Measurements from ENCODE around the gene SLC1A3. TPM values are rescaled to one million over a fixed set of nuclear protein-coding genes. Genes with fewer than 3 reads are reported as not detected.

Gene SLC1A3
- total and polyA plus RNA-seq, 10 of the 15 experiments (the other 5 are each of a cell fraction or from before 2014, with no cell fraction given): 0.23 to 4.4 (median 3.3) TPM

DNA sequence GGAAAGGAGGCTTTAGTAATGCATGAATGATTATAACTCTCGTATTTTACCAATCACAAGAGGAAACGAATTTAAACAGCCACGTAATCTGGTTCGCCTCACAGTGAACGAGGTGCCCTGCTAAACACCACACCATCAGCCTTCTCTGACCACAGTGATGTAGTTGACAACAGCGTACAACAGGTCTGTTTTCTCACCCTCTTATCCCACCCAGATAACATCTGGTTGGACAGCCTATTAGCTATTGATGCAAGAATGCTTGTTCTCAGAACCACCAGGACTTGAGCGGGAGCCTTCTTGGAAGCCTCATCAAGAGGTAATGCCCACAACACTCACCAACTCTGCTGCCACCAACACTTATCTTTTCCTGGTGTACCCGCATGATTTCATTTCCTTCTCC is 23.3 kb downstream of the SLC1A3 start:
- H3K79me2 ChIP-seq (ENCODE audit: control insufficient read depth, insufficient read depth, low read length): no peaks in the 10 kb centered on the region
- peak; percentile 81 for ATAC-seq
- TF ChIP-seq NFXL1 (IDR thresholded peaks at IDR 0.05; ENCODE audit: borderline replicate concordance): no peak
- TF ChIP-seq BRCA1 (IDR thresholded peaks at IDR 0.05; ENCODE audit: low read depth, low read length): no peak
- TF ChIP-seq SREBF2 (IDR thresholded peaks at IDR 0.05; ENCODE audit: low read length): no peak
- TF ChIP-seq, protein P1, sequence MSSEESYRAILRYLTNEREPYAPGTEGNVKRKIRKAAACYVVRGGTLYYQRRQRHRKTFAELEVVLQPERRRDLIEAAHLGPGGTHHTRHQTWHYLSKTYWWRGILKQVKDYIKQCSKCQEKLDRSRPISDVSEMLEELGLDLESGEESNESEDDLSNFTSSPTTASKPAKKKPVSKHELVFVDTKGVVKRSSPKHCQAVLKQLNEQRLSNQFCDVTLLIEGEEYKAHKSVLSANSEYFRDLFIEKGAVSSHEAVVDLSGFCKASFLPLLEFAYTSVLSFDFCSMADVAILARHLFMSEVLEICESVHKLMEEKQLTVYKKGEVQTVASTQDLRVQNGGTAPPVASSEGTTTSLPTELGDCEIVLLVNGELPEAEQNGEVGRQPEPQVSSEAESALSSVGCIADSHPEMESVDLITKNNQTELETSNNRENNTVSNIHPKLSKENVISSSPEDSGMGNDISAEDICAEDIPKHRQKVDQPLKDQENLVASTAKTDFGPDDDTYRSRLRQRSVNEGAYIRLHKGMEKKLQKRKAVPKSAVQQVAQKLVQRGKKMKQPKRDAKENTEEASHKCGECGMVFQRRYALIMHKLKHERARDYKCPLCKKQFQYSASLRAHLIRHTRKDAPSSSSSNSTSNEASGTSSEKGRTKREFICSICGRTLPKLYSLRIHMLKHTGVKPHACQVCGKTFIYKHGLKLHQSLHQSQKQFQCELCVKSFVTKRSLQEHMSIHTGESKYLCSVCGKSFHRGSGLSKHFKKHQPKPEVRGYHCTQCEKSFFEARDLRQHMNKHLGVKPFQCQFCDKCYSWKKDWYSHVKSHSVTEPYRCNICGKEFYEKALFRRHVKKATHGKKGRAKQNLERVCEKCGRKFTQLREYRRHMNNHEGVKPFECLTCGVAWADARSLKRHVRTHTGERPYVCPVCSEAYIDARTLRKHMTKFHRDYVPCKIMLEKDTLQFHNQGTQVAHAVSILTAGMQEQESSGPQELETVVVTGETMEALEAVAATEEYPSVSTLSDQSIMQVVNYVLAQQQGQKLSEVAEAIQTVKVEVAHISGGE (CRISPR knock-in tag; IDR thresholded peaks at IDR 0.05): no peak
- TF ChIP-seq RUNX3 (IDR thresholded peaks at IDR 0.05; ENCODE audit: low read length): no peak
- no peak for TF ChIP-seq CHD4 (IDR thresholded peaks at IDR 0.05)
- no peak for TF ChIP-seq NFYA (IDR thresholded peaks at IDR 0.05; ENCODE audit: borderline replicate concordance, low read depth, low read length)
- TF ChIP-seq, protein P2, sequence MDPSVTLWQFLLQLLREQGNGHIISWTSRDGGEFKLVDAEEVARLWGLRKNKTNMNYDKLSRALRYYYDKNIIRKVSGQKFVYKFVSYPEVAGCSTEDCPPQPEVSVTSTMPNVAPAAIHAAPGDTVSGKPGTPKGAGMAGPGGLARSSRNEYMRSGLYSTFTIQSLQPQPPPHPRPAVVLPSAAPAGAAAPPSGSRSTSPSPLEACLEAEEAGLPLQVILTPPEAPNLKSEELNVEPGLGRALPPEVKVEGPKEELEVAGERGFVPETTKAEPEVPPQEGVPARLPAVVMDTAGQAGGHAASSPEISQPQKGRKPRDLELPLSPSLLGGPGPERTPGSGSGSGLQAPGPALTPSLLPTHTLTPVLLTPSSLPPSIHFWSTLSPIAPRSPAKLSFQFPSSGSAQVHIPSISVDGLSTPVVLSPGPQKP (IDR thresholded peaks at IDR 0.05; ENCODE audit: low read depth, low read length): no peak
- H2AFZ ChIP-seq (ENCODE audit: control insufficient read depth, low read depth, low read length): no peak overlapping the region
- ChIA-PET RAD21 (ENCODE audit: unreplicated experiment) (interaction anchor here (0.7 kb wide), 1 partner anchor 66 kb away, joined by 4 read pairs; no protein-coding TSS in a partner anchor), CTCF (no interaction called here), SMC1A (ENCODE audit: uncharacterized antibody, unreplicated experiment) (interaction anchor here (1.6 kb wide), 1 partner anchor 62 kb away, joined by 4 read pairs; no protein-coding TSS in a partner anchor), POLR2A (no interaction called here)
- H3K27me3 ChIP-seq (replicated peaks in 1 of 2; ENCODE audit: control insufficient read depth in 2 of 2, insufficient read depth in 2 of 2, low read length in 1 of 2): no peaks in the 10 kb centered on the region
- no peak for FAIRE-seq
- no peak overlapping the region for H3K9ac ChIP-seq (ENCODE audit: control insufficient read depth, insufficient read depth, low read length)
- BruUV-seq (replicated peaks): no TSS peak
- in situ Hi-C loops (cut with MboI): no loop called here
- H3K9me3 ChIP-seq (replicated peaks; ENCODE audit: control insufficient read depth, insufficient read depth, low read length): no peaks in the 10 kb centered on the region
- no peak for DNase-seq (ENCODE audit: low read depth, low spot score)
- no peak overlapping the region for H3K4me2 ChIP-seq (ENCODE audit: control insufficient read depth, insufficient read depth)
- H3K36me3 ChIP-seq (ENCODE audit: control insufficient read depth in 2 of 2, insufficient read depth in 2 of 2, low read length in 1 of 2): no peaks in the 10 kb centered on the region
- no peaks in the 10 kb centered on the region for H3K4me1 ChIP-seq (ENCODE audit: control insufficient read depth, insufficient read depth, low read length)
- intact Hi-C loops (cut with micrococcal nuclease; ENCODE audit: unreplicated experiment): no loop called here
- WGBS (ENCODE audit: insufficient coverage, insufficient replicate concordance, low lambda C conversion rate, missing lambda C conversion rate): 32% methylated on average over 8 of the region's 8 CpGs
- H3K4me3 ChIP-seq: no peak overlapping the region
- no peak overlapping the region for H3K27ac ChIP-seq (ENCODE audit: control insufficient read depth, insufficient read depth)
- no peaks in the 10 kb centered on the region for H4K20me1 ChIP-seq (ENCODE audit: control insufficient read depth, insufficient read depth)
